Activated naive CD4-positive, alpha-beta T cell treated with anti-CD3 and anti-CD28 coated beads for 36 hours (primary cell): Measurements from ENCODE around the gene CNOT6L. TPM values are rescaled to one million over a fixed set of nuclear protein-coding genes. Genes with fewer than 3 reads are reported as not detected.

Experiments
- total RNA-seq, 2 experiments: library from RNA; stranded (reverse); gene quantifications; one replicate each; pipeline ENCODE4 v1.2.3, GENCODE V29; 2021

Gene CNOT6L
- total RNA-seq, 2 experiments from 2014 or later = 108 TPM

Other genes starting within 250 kb of the CNOT6L start
- gene CXCL13, start 213.5 kb downstream of the CNOT6L start, total RNA-seq = under 1 TPM; 0.44 to 0.62 TPM
- 10 to 100 TPM; 37.5 to 39.8 TPM for gene MRPL1, start 43.5 kb upstream of the CNOT6L start, total RNA-seq
- not detected for gene FRAS1, start 238.0 kb upstream of the CNOT6L start, total RNA-seq